Cardiac muscle cell (in vitro differentiated cells and primary cell): ENCODE results near the gene BAK1. TPM values are rescaled to one million over a fixed set of nuclear protein-coding genes. Genes with fewer than 3 reads are reported as not detected.
"Not testable (repeated sequence)": the region's sequence is repeated elsewhere in the genome, so short reads cannot be mapped to it uniquely, and the experiment has no call there.

Experiments used
- DNase-seq, 2 donors: peaks; one replicate each; pipeline versions ENCODE4 v3.0.0 to v3.0.0-alpha.2; 2010 to 2017; ENCODE audit warnings: low read depth in 1 of 2, low spot score in 1 of 2
- H3K27ac ChIP-seq: fragments of 200-600 bp; sonication (generic); 2 replicates; pipeline ENCODE4 v1.5.1; 2016
- H3K27me3 ChIP-seq: fragments of 200-600 bp; sonication (generic); 2 replicates; pipeline ENCODE4 v1.6.0; 2016; ENCODE audit warnings: control low read depth
- H3K36me3 ChIP-seq: fragments of 200-600 bp; sonication (generic); 2 replicates; pipeline ENCODE4 v1.5.1; 2016; ENCODE audit warnings: control low read depth
- H3K4me1 ChIP-seq: fragments of 200-600 bp; sonication (generic); 2 replicates; pipeline ENCODE4 v1.8.1; 2017; ENCODE audit warnings: low read depth, mild to moderate bottlenecking, mixed run types
- H3K4me3 ChIP-seq: fragments of 200-600 bp; sonication (generic); 2 replicates; pipeline ENCODE4 v1.5.1; 2016; ENCODE audit warnings: mild to moderate bottlenecking
- H3K9me3 ChIP-seq: fragments of 200-600 bp; sonication (generic); 2 replicates; pipeline ENCODE4 v1.5.1; 2017; ENCODE audit warnings: low read depth, mild to moderate bottlenecking, control low read depth
- CTCF ChIP-seq: IDR thresholded peaks from 2 replicates; pipeline ENCODE4 v1.5.1; 2012; ENCODE audit warnings: low read depth, mild to moderate bottlenecking, low read length
- polyA plus RNA-seq: library from polyadenylated mRNA; unstranded; fragments of >200 nt; fragmentation: Nextera tagmentation; extraction: Ambion mirVana; gene quantifications from 2 replicates; pipeline ENCODE4 v1.2.1, GENCODE V29; 2016
- total RNA-seq: library from RNA; depleted of rRNA; stranded (reverse); fragments of >200 nt; gene quantifications from 2 replicates; pipeline ENCODE4 v1.2.3, GENCODE V29; 2016

BAK1 gene
- total and polyA plus RNA-seq, 2 experiments from 2014 or later: 39.0 to 85.3 TPM

DNA sequence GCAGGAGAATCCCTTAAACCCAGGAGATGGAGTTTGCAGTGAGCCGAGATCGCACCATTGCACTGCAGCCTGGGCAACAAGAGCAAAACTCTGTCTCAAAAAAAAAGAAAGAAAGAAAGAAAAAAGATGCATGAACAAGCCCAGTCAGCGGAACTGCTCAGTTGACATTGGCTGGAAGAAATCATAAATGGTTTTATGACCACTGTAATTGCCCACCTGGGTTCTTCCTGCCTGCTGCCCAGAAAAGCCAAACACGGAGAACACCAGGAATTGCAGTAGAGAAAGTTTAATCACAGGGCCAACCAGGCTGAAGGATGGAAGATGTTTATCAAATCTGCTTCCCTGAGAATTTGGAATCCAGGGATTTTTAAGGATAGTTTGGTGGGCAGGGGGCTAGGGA, 22.7 kb downstream of the BAK1 start:
- no peak for DNase-seq
- Histone ChIP-seq H3K4me3 (no peak overlapping the region), H3K9me3 (no peaks in the 10 kb centered on the region), H3K27me3 (no peaks in the 10 kb centered on the region), H3K27ac (no peak overlapping the region), H3K4me1 (no peaks in the 10 kb centered on the region), H3K36me3 (no peaks in the 10 kb centered on the region)
- TF ChIP-seq CTCF: no peak

DNA sequence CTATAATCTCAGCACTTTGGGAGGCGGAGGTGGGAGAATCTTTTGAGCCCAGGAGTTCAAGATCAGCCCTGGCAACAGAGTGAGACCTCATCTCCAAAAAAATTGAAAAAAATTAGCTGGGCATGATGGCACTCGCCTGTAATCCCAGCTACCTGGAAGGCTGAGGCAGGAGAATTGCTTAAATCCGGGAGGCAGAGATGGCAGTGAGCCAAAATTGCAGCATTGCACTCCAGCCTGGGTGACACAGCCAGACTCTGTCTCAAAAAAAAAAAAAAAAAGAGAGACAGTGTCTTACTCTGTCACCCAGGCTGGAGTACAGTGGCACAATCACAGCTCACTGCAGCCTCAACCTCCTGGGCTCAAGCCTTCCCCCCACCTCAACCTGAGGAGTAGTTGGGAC, 27.2 kb downstream of the BAK1 start:
- not testable (repeated sequence) for H3K27me3 ChIP-seq, H3K9me3 ChIP-seq

DNA sequence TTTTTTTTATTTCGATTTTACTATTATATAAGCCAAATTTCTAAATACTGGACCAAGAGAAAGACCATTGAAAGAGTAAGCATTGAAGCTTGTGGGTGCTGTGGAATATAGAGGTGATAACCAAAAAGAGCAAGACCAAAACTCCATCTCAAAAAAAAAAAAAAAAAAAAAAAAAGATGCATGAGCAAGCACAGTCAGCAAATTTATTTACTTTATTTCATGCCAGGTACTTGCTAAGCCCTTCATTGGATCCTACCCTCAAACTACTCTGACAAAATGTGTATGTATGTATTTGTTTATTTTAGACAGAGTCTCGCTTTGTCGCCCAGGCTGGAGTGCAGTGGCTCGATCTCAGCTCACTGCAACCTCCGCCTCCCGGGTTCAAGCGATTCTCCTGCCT, 27.8 kb downstream of the BAK1 start:
- TF ChIP-seq CTCF: no peak
- Histone ChIP-seq H3K36me3 (no peaks in the 10 kb centered on the region), H3K9me3 (no peaks in the 10 kb centered on the region), H3K4me3 (no peak overlapping the region), H3K27me3 (no peaks in the 10 kb centered on the region), H3K4me1 (peaks cover 8% of the 10 kb centered on the region), H3K27ac (no peak overlapping the region)
- DNase-seq: no peak

More for the DNA sequence above, 27.2 kb downstream of the BAK1 start:
- H3K36me3 ChIP-seq, H3K27ac ChIP-seq, H3K4me1 ChIP-seq, H3K4me3 ChIP-seq: not testable (repeated sequence)
- DNase-seq: peak in 1 of 2 donors; percentile 52

DNA sequence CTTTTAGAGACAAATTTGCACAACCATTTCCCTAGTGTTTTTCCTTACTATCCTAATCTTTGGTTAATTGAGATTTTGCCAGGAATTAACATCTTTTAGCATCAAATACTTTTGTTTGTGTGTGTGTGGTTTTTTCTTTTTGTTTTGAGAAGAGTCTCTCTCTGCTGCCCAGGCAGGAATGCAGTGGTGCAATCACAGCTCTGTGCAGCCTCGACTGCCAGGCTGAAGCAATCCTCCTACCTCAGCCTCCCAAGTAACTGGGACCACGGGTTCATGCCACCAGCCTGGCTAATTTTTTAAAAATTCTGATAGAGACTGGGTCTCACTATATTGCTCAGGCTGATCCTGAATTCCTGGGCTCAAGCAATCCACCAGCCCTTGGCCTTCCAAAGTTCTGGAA, 28.5 kb downstream of the BAK1 start:
- Histone ChIP-seq H3K4me1 (peaks cover 9% of the 10 kb centered on the region), H3K36me3 (no peaks in the 10 kb centered on the region), H3K27ac (no peak overlapping the region), H3K27me3 (no peaks in the 10 kb centered on the region), H3K9me3 (no peaks in the 10 kb centered on the region), H3K4me3 (no peak overlapping the region)
- no peak for TF ChIP-seq CTCF
- no peak for DNase-seq

DNA sequence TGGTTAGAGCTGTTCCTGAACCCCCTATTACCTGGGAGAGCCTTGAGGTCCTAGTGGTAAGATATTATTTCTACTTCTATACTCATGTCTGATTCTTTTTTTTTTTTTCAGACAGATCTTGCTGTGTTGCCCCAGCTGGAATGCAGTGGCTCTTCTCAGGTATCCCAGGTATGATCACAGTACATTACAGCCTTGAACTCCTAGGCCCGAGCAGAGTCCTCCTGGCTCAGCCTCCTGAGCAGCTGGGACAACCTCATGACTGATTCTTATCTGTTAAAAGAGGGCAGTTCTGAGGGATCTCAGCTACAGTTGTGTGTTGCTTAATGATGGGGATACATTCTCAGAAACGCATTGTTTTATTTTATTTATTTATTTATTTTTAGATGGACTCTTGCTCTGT, 30.2 kb downstream of the BAK1 start:
- peaks cover 9% of the 10 kb centered on the region for H3K4me1 ChIP-seq
- H3K27me3 ChIP-seq: no peaks in the 10 kb centered on the region
- no peaks in the 10 kb centered on the region for H3K9me3 ChIP-seq
- no peak overlapping the region for H3K27ac ChIP-seq
- no peak overlapping the region for H3K4me3 ChIP-seq
- no peaks in the 10 kb centered on the region for H3K36me3 ChIP-seq
- TF ChIP-seq CTCF: no peak
- no peak for DNase-seq

- no peak overlapping the region for H3K4me3 ChIP-seq
- H3K36me3 ChIP-seq: no peaks in the 10 kb centered on the region
- no peak for TF ChIP-seq CTCF
- H3K27me3 ChIP-seq: no peaks in the 10 kb centered on the region
- peaks cover 9% of the 10 kb centered on the region for H3K4me1 ChIP-seq
- no peak for DNase-seq
- no peaks in the 10 kb centered on the region for H3K9me3 ChIP-seq
- H3K27ac ChIP-seq: no peak overlapping the region
These were observed 30.9 kb downstream of the BAK1 start for GRCh38 chr6:33549196-33549595.
